ENCODE measurements around the gene ANGPTL2. TPM values are rescaled to one million over a fixed set of nuclear protein-coding genes. Genes with fewer than 3 reads are reported as not detected.

Gene ANGPTL2
- total RNA-seq, 1 donor, result 19.9 TPM

GRCh38 chr9:127053057-127053821 lies 69.2 kb downstream of the ANGPTL2 start:
- DNase-seq (ENCODE audit: low read depth), result peak; percentile 27
- TF ChIP-seq CTCF (IDR thresholded peaks at IDR 0.05; ENCODE audit: insufficient read depth, low read depth, low read length), result no peak
- no peak overlapping the region for H3K4me3 ChIP-seq (ENCODE audit: low read depth, low read length)

GRCh38 chr9:127051881-127052595 lies 70.4 kb downstream of the ANGPTL2 start:
- TF ChIP-seq CTCF (IDR thresholded peaks at IDR 0.05; ENCODE audit: insufficient read depth, low read depth, low read length), result no peak
- no peak overlapping the region for H3K4me3 ChIP-seq (ENCODE audit: low read depth, low read length)
- DNase-seq (ENCODE audit: low read depth), result no peak

- TF ChIP-seq CTCF (IDR thresholded peaks at IDR 0.05; ENCODE audit: insufficient read depth, low read depth, low read length), result no peak
- no peak overlapping the region for H3K4me3 ChIP-seq (ENCODE audit: low read depth, low read length)
- DNase-seq (ENCODE audit: low read depth), result no peak
Observed at GRCh38 chr9:127050591-127051001, 71.8 kb downstream of the ANGPTL2 start.

GRCh38 chr9:127050152-127050551 lies 72.3 kb downstream of the ANGPTL2 start:
- TF ChIP-seq CTCF (IDR thresholded peaks at IDR 0.05; ENCODE audit: insufficient read depth, low read depth, low read length), result no peak
- no peak overlapping the region for H3K4me3 ChIP-seq (ENCODE audit: low read depth, low read length)
- no peak for DNase-seq (ENCODE audit: low read depth)

GRCh38 chr9:127049581-127049980 lies 72.9 kb downstream of the ANGPTL2 start:
- DNase-seq (ENCODE audit: low read depth), result no peak
- no peak for TF ChIP-seq CTCF (IDR thresholded peaks at IDR 0.05; ENCODE audit: insufficient read depth, low read depth, low read length)
- no peak overlapping the region for H3K4me3 ChIP-seq (ENCODE audit: low read depth, low read length)

GRCh38 chr9:127049044-127049443 lies 73.4 kb downstream of the ANGPTL2 start:
- DNase-seq (ENCODE audit: low read depth), result peak; percentile 88
- TF ChIP-seq CTCF (IDR thresholded peaks at IDR 0.05; ENCODE audit: insufficient read depth, low read depth, low read length), result peak; percentile 42
- no peak overlapping the region for H3K4me3 ChIP-seq (ENCODE audit: low read depth, low read length)

All from fibroblast of villous mesenchyme (primary cell).